SU-DHL-6 (cell line): ENCODE results near the gene SHOX.
"Not testable (repeated sequence)": the region's sequence is repeated elsewhere in the genome, so short reads cannot be mapped to it uniquely, and the experiment has no call there.

Source experiments
- H2AFZ ChIP-seq: fragments of 200-600 bp; sonication (generic); 2 replicates; pipeline ENCODE4 v1.6.1; 2014; ENCODE audit warnings: low read depth, mild to moderate bottlenecking, moderate library complexity, mixed read lengths, antibody characterized with exemption, low read length; ENCODE audit not compliant: severe bottlenecking
- H3F3A ChIP-seq: fragments of 200-600 bp; shearing (Covaris generic); 2 replicates; pipeline ENCODE4 v1.6.0; 2016; ENCODE audit warnings: antibody characterized with exemption, mild to moderate bottlenecking; ENCODE audit not compliant: insufficient read depth
- H3K27ac ChIP-seq: fragments of 200-600 bp; sonication (generic); 2 replicates; pipeline ENCODE4 v1.5.1; 2016; ENCODE audit warnings: low read depth, mild to moderate bottlenecking, low read length, moderate library complexity, mixed read lengths
- H3K27me3 ChIP-seq: fragments of 200-600 bp; sonication (generic), shearing (Covaris generic); 2 replicates; pipeline ENCODE4 v1.6.0; 2014; ENCODE audit warnings: mild to moderate bottlenecking, low read length
- H3K36me3 ChIP-seq: fragments of 200-600 bp; sonication (generic); 2 replicates; pipeline ENCODE4 v1.6.1; 2014; ENCODE audit warnings: mild to moderate bottlenecking, low read length, mixed read lengths
- H3K4me2 ChIP-seq: fragments of 300-600, 200-600 bp; shearing (Covaris generic), sonication (generic); 2 replicates; pipeline ENCODE4 v1.6.0; 2014; ENCODE audit warnings: low read length, low read depth, mild to moderate bottlenecking; ENCODE audit not compliant: poor library complexity, severe bottlenecking
- H3K4me3 ChIP-seq: fragments of 200-600 bp; sonication (generic); 2 replicates; pipeline ENCODE4 v1.5.1; 2014; ENCODE audit warnings: antibody characterized with exemption, low read length, mild to moderate bottlenecking, mixed read lengths; ENCODE audit not compliant: insufficient read depth, poor library complexity, severe bottlenecking
- H3K79me2 ChIP-seq: fragments of 200-600 bp; sonication (generic); 2 replicates; pipeline ENCODE4 v1.6.1; 2014; ENCODE audit warnings: mild to moderate bottlenecking, low read length, moderate library complexity; ENCODE audit not compliant: insufficient read depth
- H3K9ac ChIP-seq: fragments of 200-600 bp; sonication (generic); 2 replicates; pipeline ENCODE4 v1.7.0; 2014; ENCODE audit warnings: mild to moderate bottlenecking, low read length
- H3K9me2 ChIP-seq: fragments of 200-600 bp; sonication (generic); replicated peaks from 2 replicates; pipeline ENCODE4 v1.6.1; 2014; ENCODE audit warnings: low read length; ENCODE audit not compliant: insufficient read depth
- H3K9me3 ChIP-seq: fragments of 200-600 bp; sonication (generic); 2 replicates; pipeline ENCODE4 v1.6.1; 2014; ENCODE audit warnings: low read length, mixed read lengths; ENCODE audit not compliant: insufficient read depth
- H4K20me1 ChIP-seq: fragments of 200-600 bp; sonication (generic); 2 replicates; pipeline ENCODE4 v1.6.1; 2014; ENCODE audit warnings: low read depth, mild to moderate bottlenecking, antibody characterized with exemption, low read length, moderate library complexity, mixed read lengths
- CTCF ChIP-seq: fragments of 200-600 bp; sonication (generic); IDR thresholded peaks from one replicate; pipeline ENCODE4 v1.5.1; 2017; ENCODE audit warnings: antibody characterized with exemption, mild to moderate bottlenecking, low read length, moderate library complexity; ENCODE audit not compliant: insufficient read depth, poor library complexity, severe bottlenecking
- EZH2phosphoT487 ChIP-seq: fragments of 200-600 bp; sonication (generic), shearing (Covaris generic); conservative IDR thresholded peaks from 2 replicates; pipeline ENCODE4 v1.6.1; 2018; ENCODE audit warnings: mild to moderate bottlenecking, antibody characterized with exemption, low read length, moderate library complexity, mixed read lengths

SHOX gene

GRCh38 chrX:621705-622503 lies 8.7 kb upstream of the SHOX start:
- no peaks in the 10 kb centered on the region for H3K9me2 ChIP-seq
- H3K4me2 ChIP-seq: no peak overlapping the region
- no peak overlapping the region for H3K9ac ChIP-seq
- TF ChIP-seq CTCF: no peak
- TF ChIP-seq EZH2phosphoT487: no peak
- H3K79me2 ChIP-seq: no peaks in the 10 kb centered on the region
- H3K4me3 ChIP-seq: no peak overlapping the region
- no peaks in the 10 kb centered on the region for H3F3A ChIP-seq
- no peaks in the 10 kb centered on the region for H3K27me3 ChIP-seq
- H3K27ac ChIP-seq: no peak overlapping the region
- H2AFZ ChIP-seq: no peak overlapping the region
- H4K20me1 ChIP-seq: no peaks in the 10 kb centered on the region
- no peaks in the 10 kb centered on the region for H3K36me3 ChIP-seq
- no peaks in the 10 kb centered on the region for H3K9me3 ChIP-seq

- H3K9me3 ChIP-seq, H3K27ac ChIP-seq, H3K36me3 ChIP-seq, H3K4me3 ChIP-seq, H3K79me2 ChIP-seq, H3K27me3 ChIP-seq, H4K20me1 ChIP-seq, H3F3A ChIP-seq, H3K9ac ChIP-seq, H2AFZ ChIP-seq, H3K4me2 ChIP-seq, H3K9me2 ChIP-seq: not testable (repeated sequence)
These were observed 7.8 kb upstream of the SHOX start for GRCh38 chrX:622802-623201.

- Histone ChIP-seq H3K79me2 (no peaks in the 10 kb centered on the region), H3F3A (no peaks in the 10 kb centered on the region), H3K9me2 (no peaks in the 10 kb centered on the region), H3K36me3 (no peaks in the 10 kb centered on the region), H3K27ac (no peak overlapping the region), H3K27me3 (no peaks in the 10 kb centered on the region), H3K9ac (no peak overlapping the region), H3K4me3 (no peak overlapping the region), H3K4me2 (no peak overlapping the region), H3K9me3 (no peaks in the 10 kb centered on the region), H2AFZ (no peak overlapping the region), H4K20me1 (no peaks in the 10 kb centered on the region)
- no peak for TF ChIP-seq CTCF
- no peak for TF ChIP-seq EZH2phosphoT487
These were observed 7.4 kb upstream of the SHOX start for GRCh38 chrX:623268-623598.

GRCh38 chrX:623599-624315 lies 6.8 kb upstream of the SHOX start:
- TF ChIP-seq EZH2phosphoT487: no peak
- no peak for TF ChIP-seq CTCF
- Histone ChIP-seq H3K27me3 (no peaks in the 10 kb centered on the region), H3K79me2 (no peaks in the 10 kb centered on the region), H3K9me3 (no peaks in the 10 kb centered on the region), H4K20me1 (no peaks in the 10 kb centered on the region), H3K9ac (no peak overlapping the region), H3F3A (no peaks in the 10 kb centered on the region), H3K27ac (no peak overlapping the region), H3K36me3 (no peaks in the 10 kb centered on the region), H3K4me3 (no peak overlapping the region), H2AFZ (no peak overlapping the region), H3K4me2 (no peak overlapping the region), H3K9me2 (no peaks in the 10 kb centered on the region)
